AG04450 (cell line): ENCODE measurements around the gene RNF8. TPM values are rescaled to one million over a fixed set of nuclear protein-coding genes. Genes with fewer than 3 reads are reported as not detected.
A peak's percentile ranks its signal among the peaks of the same experiment; 100 is the strongest.
"Not testable (repeated sequence)": the region's sequence is repeated elsewhere in the genome, so short reads cannot be mapped to it uniquely, and the experiment has no call there.

Experiments
- CTCF ChIA-PET: fragments of 300-600, 350-600 bp; formaldehyde crosslinking; extraction: SDS; loops from one replicate; lab custom pipeline; 2022; ENCODE audit warnings: antibody characterized with exemption, inconsistent platforms; lab: Charles Lee
- POLR2A ChIA-PET: fragments of 350-600 bp; formaldehyde crosslinking; extraction: SDS; loops from one replicate; lab custom pipeline; 2021; ENCODE audit warnings: antibody characterized with exemption, inconsistent platforms; lab: Yijun Ruan, JAX
- DNase-seq: peaks from one replicate; pipeline ENCODE4 v3.0.0-alpha.2; 2011; ENCODE audit warnings: low read depth, low spot score
- H3K27ac ChIP-seq: one replicate; pipeline ENCODE4 v1.5.1; 2012; ENCODE audit warnings: low read depth, low read length, control low read depth
- H3K27me3 ChIP-seq: one replicate; pipeline ENCODE4 v1.6.0; 2012; ENCODE audit warnings: low read length; ENCODE audit not compliant: control insufficient read depth, insufficient read depth
- H3K4me3 ChIP-seq: 2 replicates; pipeline ENCODE4 v1.5.1; 2011; ENCODE audit warnings: mild to moderate bottlenecking, low read depth, low read length, control low read depth
- H3K9me3 ChIP-seq: 2 replicates; pipeline ENCODE4 v1.5.1; 2012; ENCODE audit warnings: low read length; ENCODE audit not compliant: control insufficient read depth, insufficient read depth
- polyA minus RNA-seq: library from RNA; depleted of rRNA, polyadenylated mRNA; stranded (reverse); fragments of >200 nt; gene quantifications from 2 replicates; pipeline ENCODE4 v1.2.3, GENCODE V29; 2011; rRNA and poly(A)+ RNA removed
- polyA plus RNA-seq: library from polyadenylated mRNA; depleted of rRNA; stranded (reverse); fragments of >200 nt; gene quantifications from 2 replicates; pipeline ENCODE4 v1.2.3, GENCODE V29; 2011; rRNA removed
- TF ChIP-seq, protein P1 (sequence below): IDR thresholded peaks from 2 replicates; pipeline ENCODE4 v1.5.1; 2011; ENCODE audit warnings: low read depth, low read length, control low read depth, inconsistent platforms

RNF8 gene
- polyA plus RNA-seq (20.1 and 26.3 TPM in 2 replicates), polyA minus RNA-seq (10.2 and 11.7 TPM in 2 replicates)

DNA sequence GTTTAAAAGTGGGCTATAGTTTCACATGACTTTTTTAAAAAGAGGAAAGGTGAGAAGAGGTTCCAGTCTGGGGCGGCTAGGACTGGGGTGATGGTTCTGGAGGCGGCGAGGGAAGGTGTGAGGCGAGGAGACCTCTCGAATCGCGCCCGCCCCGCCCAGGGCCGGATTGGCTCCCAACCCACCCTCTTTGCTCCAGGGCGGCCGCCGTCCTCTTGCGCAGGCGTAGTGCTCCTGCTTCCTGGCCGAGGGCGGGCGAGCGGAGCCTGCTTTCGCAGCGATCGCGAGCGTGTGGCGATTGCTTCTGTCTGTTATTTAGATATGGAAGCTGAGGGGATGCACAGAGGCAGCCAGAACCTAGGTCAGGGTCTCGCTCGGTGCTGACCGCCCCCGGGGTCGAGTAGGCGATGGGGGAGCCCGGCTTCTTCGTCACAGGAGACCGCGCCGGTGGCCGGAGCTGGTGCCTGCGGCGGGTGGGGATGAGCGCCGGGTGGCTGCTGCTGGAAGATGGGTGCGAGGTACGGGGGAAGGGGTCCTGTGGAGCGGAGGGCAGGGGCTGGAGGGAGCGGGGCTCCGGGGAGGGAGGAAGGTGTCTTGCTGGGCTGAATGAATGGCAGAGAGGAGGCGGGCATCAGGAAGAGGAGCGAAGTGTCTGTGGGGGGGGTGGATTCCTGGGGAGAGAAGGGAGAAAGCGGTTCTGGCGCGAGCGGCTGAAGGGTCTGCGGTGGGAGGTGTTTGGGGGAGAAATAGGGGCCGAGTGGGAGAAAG, at the start of gene RNF8:
Gene RNF8 (plus strand): TSS at position 223 of the 765 bp plus-strand sequence. CDS start 182 bp downstream, at position 405.
- POLR2A ChIA-PET: interaction anchor here (0.7 to 0.8 kb wide), 4 partner anchors 29 to 524 kb away, joined by 3 to 4 read pairs (median 3); no protein-coding TSS in a partner anchor
- H3K9me3 ChIP-seq: no peaks in the 10 kb centered on the region; the same call in 1 of the 2 replicates
- H3K4me3 ChIP-seq: peak within 1 kb of the TSS; percentile 92
- H3K27ac ChIP-seq: peak within 1 kb of the TSS; percentile 31
- peak; percentile 66 for DNase-seq
- no peaks in the 10 kb centered on the region for H3K27me3 ChIP-seq
- TF ChIP-seq, protein P1, sequence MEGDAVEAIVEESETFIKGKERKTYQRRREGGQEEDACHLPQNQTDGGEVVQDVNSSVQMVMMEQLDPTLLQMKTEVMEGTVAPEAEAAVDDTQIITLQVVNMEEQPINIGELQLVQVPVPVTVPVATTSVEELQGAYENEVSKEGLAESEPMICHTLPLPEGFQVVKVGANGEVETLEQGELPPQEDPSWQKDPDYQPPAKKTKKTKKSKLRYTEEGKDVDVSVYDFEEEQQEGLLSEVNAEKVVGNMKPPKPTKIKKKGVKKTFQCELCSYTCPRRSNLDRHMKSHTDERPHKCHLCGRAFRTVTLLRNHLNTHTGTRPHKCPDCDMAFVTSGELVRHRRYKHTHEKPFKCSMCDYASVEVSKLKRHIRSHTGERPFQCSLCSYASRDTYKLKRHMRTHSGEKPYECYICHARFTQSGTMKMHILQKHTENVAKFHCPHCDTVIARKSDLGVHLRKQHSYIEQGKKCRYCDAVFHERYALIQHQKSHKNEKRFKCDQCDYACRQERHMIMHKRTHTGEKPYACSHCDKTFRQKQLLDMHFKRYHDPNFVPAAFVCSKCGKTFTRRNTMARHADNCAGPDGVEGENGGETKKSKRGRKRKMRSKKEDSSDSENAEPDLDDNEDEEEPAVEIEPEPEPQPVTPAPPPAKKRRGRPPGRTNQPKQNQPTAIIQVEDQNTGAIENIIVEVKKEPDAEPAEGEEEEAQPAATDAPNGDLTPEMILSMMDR: no peak
- CTCF ChIA-PET: interaction anchor here (0.5 to 0.6 kb wide), 2 partner anchors 17 to 739 kb away, joined by 3 read pairs; no protein-coding TSS in a partner anchor

GRCh38 chr6:37304766-37305165, 49.0 kb upstream of the RNF8 start:
- Histone ChIP-seq H3K4me3 (no peak overlapping the region), H3K9me3 (no peaks in the 10 kb centered on the region), H3K27me3 (no peaks in the 10 kb centered on the region), H3K27ac (no peak overlapping the region)
- DNase-seq: no peak
- TF ChIP-seq, protein P1: no peak
- CTCF ChIA-PET: interaction anchor here (0.6 to 3.0 kb wide), 5 partner anchors 10 to 1979 kb away, joined by 3 to 18 read pairs (median 6); no protein-coding TSS in a partner anchor
- POLR2A ChIA-PET: no interaction called here

DNA sequence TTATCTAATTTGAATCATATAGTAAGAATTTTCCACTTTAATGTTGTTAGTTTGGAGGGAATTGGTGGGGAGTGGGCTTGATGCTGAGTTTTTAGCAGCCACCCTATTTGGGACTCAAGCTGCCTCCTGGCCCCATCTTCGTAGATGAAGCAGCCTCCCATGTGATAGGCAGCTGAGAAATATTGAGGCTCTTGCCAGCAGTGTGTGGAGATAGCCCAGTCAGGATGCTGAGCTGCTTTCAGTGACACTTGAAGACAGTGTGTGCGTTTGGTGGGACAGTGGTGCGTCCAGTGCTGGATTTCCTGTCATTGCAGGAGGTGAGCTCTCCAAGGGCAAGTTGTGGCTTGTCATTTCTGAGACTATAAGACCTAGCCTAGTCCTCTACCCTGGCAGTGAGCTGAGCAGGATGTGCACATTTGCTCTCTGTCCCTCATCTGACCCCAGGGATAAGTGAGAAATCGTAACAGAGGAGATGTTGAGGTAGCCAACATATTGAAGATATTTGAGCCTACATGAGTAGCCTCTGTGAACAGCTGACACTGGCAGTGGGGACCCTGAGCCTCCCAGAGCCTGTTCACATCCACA, 47.9 kb upstream of the RNF8 start:
- CTCF ChIA-PET: interaction anchor here (1.2 kb wide), 1 partner anchor 9 kb away, joined by 3 read pairs; no protein-coding TSS in a partner anchor
- Histone ChIP-seq H3K27ac (no peak overlapping the region), H3K4me3 (no peak overlapping the region), H3K27me3 (no peaks in the 10 kb centered on the region), H3K9me3 (no peaks in the 10 kb centered on the region)
- DNase-seq: no peak
- POLR2A ChIA-PET: interaction anchor here (0.6 kb wide), 1 partner anchor 48 kb away, joined by 3 read pairs; the partner anchor contains the start of gene RNF8
- TF ChIP-seq, protein P1: no peak

DNA sequence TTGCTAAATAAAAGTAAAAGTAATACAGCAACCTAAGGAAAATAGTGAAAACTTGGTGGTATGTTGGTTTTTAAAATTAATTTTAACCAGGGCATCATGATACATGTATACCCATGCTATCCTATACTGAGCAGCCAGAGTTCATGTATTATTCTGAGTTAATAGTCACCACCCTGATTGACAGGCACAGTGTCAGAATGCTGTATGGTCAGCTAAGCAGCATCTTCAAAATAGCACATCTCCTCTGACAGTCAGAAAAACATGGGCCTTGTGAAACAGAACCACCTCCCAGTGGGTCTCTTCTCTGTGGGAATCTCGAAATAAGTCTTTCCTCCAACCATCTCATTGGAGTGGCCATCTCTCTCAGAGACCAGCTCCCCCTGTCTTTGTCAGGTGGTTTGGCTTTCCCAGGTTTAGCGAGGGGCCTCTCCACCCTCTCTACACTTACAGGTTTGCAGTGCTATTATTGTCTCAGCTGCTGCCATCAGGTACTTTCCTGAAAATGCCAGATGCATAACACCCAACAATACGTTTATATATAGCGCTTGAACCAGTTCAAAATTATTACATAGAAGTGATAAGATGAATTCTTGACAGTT, 47.1 kb upstream of the RNF8 start:
- ChIA-PET POLR2A (no interaction called here), CTCF (interaction anchor here (1.5 kb wide), 1 partner anchor 289 kb away, joined by 4 read pairs; no protein-coding TSS in a partner anchor)
- H3K27ac ChIP-seq: no peak overlapping the region
- TF ChIP-seq, protein P1: no peak
- no peaks in the 10 kb centered on the region for H3K9me3 ChIP-seq
- no peak overlapping the region for H3K4me3 ChIP-seq
- no peak for DNase-seq
- no peaks in the 10 kb centered on the region for H3K27me3 ChIP-seq

DNA sequence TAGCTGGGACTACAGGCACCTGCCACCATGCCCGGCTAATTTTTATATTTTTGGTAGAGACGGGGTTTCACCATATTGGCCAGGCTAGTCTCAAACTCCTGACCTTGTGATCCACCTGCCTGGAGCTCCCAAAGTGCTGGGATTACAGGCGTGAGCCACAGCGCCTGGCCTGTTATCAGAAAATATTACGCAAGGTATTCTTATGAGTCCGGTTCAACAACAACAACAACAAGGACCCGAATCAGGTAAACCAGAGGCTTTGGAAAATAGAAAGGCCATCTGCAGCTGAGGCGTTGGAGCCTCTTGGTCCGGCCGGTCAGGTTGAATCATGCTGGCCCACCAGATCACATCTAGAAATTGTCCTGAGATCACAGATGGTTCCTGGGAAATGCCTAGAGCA, 46.3 kb upstream of the RNF8 start:
- DNase-seq, H3K4me3 ChIP-seq, H3K9me3 ChIP-seq, H3K27me3 ChIP-seq: not testable (repeated sequence)
- CTCF ChIA-PET: interaction anchor here (1.1 to 1.5 kb wide), 2 partner anchors 18 to 289 kb away, joined by 4 to 7 read pairs; no protein-coding TSS in a partner anchor
- POLR2A ChIA-PET: interaction anchor here (0.7 kb wide), 1 partner anchor 321 kb away, joined by 4 read pairs; the partner anchor contains the start of gene MTCH1
- peak overlapping the region; percentile 13 for H3K27ac ChIP-seq
